Activated CD8-positive, alpha-beta memory T cell treated with anti-CD3 and anti-CD28 coated beads for 4 hours (primary cell): ENCODE results near the gene TBX2.

Source experiments
- DNase-seq, 2 donors: peaks; one replicate each; pipeline ENCODE4 v3.0.0-alpha.2; 2020; ENCODE audit warnings: low read depth in 2 of 2

TBX2 gene

GRCh38 chr17:61387511-61388305 is 11.9 kb upstream of the TBX2 start:
- DNase-seq, result no peak

GRCh38 chr17:61388561-61389356 is 10.9 kb upstream of the TBX2 start:
- no peak for DNase-seq

- no peak for DNase-seq
Measured at GRCh38 chr17:61389670-61390478, 9.8 kb upstream of the TBX2 start.

GRCh38 chr17:61390479-61390791 is 9.2 kb upstream of the TBX2 start:
- DNase-seq, result no peak

- DNase-seq, result no peak
Measured at GRCh38 chr17:61391595-61392291, 7.9 kb upstream of the TBX2 start.

- no peak for DNase-seq
Measured at GRCh38 chr17:61392679-61393078, 7.0 kb upstream of the TBX2 start.

GRCh38 chr17:61393550-61393903 is 6.1 kb upstream of the TBX2 start:
- DNase-seq, result no peak

- no peak for DNase-seq
Measured at GRCh38 chr17:61393904-61394629, 5.6 kb upstream of the TBX2 start.

- DNase-seq, result no peak
Measured at GRCh38 chr17:61394630-61395408, 4.8 kb upstream of the TBX2 start.

- no peak for DNase-seq
Measured at GRCh38 chr17:61395409-61395982, 4.1 kb upstream of the TBX2 start.

- DNase-seq, result no peak
Measured at GRCh38 chr17:61395983-61396585, 3.6 kb upstream of the TBX2 start.

GRCh38 chr17:61396586-61397085 is 3.0 kb upstream of the TBX2 start:
- no peak for DNase-seq

GRCh38 chr17:61397086-61397842 is 2.4 kb upstream of the TBX2 start:
- no peak for DNase-seq

GRCh38 chr17:61398721-61399130 is 917 bp upstream of the TBX2 start:
- no peak for DNase-seq

- DNase-seq, result no peak
Measured at GRCh38 chr17:61400066-61400716, 548 bp downstream of the TBX2 start.

- no peak for DNase-seq
Measured at GRCh38 chr17:61400717-61401388, 1.2 kb downstream of the TBX2 start.

- DNase-seq, result no peak
Measured at GRCh38 chr17:61401389-61402072, 1.9 kb downstream of the TBX2 start.
